HG02798 (cell line): ENCODE results near the gene SLC8A1.

Source experiments
- ATAC-seq: cut with Tn5 transposase; IDR thresholded peaks from one replicate; pipeline ENCODE4 v1.9.1; 2021; ENCODE audit warnings: mild to moderate bottlenecking; ENCODE audit not compliant: unreplicated experiment, poor library complexity

SLC8A1 gene

GRCh38 chr2:40363231-40363630 is 88.7 kb downstream of the SLC8A1 start:
- ATAC-seq: no peak

- ATAC-seq: no peak
These were observed 90.4 kb downstream of the SLC8A1 start for GRCh38 chr2:40361478-40361877.

GRCh38 chr2:40360652-40361051 is 91.2 kb downstream of the SLC8A1 start:
- peak; percentile 42 for ATAC-seq

GRCh38 chr2:40359811-40360210 is 92.1 kb downstream of the SLC8A1 start:
- no peak for ATAC-seq

GRCh38 chr2:40358783-40359182 is 93.1 kb downstream of the SLC8A1 start:
- ATAC-seq: no peak

GRCh38 chr2:40357667-40358066 is 94.2 kb downstream of the SLC8A1 start:
- no peak for ATAC-seq

GRCh38 chr2:40355451-40355850 is 96.4 kb downstream of the SLC8A1 start:
- ATAC-seq: no peak

- ATAC-seq: no peak
These were observed 98.7 kb downstream of the SLC8A1 start for GRCh38 chr2:40353231-40353630.

- ATAC-seq: no peak
These were observed 99.2 kb downstream of the SLC8A1 start for GRCh38 chr2:40352703-40353099.

GRCh38 chr2:40352041-40352702 is 99.7 kb downstream of the SLC8A1 start:
- ATAC-seq: no peak

GRCh38 chr2:40348665-40349064 is 103.2 kb downstream of the SLC8A1 start:
- ATAC-seq: no peak

- no peak for ATAC-seq
These were observed 103.9 kb downstream of the SLC8A1 start for GRCh38 chr2:40348038-40348437.

GRCh38 chr2:40346535-40347354 is 105.1 kb downstream of the SLC8A1 start:
- peak; percentile 72 for ATAC-seq

- ATAC-seq: no peak
These were observed 107.5 kb downstream of the SLC8A1 start for GRCh38 chr2:40344364-40344763.

GRCh38 chr2:40343902-40344301 is 108.0 kb downstream of the SLC8A1 start:
- no peak for ATAC-seq

- ATAC-seq: no peak
These were observed 110.7 kb downstream of the SLC8A1 start for GRCh38 chr2:40341198-40341597.

GRCh38 chr2:40339026-40339425 is 112.9 kb downstream of the SLC8A1 start:
- no peak for ATAC-seq

- ATAC-seq: no peak
These were observed 119.6 kb downstream of the SLC8A1 start for GRCh38 chr2:40332191-40332826.

GRCh38 chr2:40330096-40330495 is 121.8 kb downstream of the SLC8A1 start:
- no peak for ATAC-seq

- ATAC-seq: no peak
These were observed 122.2 kb downstream of the SLC8A1 start for GRCh38 chr2:40329739-40330030.

GRCh38 chr2:40325116-40325515 is 126.8 kb downstream of the SLC8A1 start:
- ATAC-seq: no peak

GRCh38 chr2:40324656-40325055 is 127.2 kb downstream of the SLC8A1 start:
- no peak for ATAC-seq
